Endothelial cell of umbilical vein (primary cell): ENCODE data around the gene BABAM2. TPM values are rescaled to one million over a fixed set of nuclear protein-coding genes. Genes with fewer than 3 reads are reported as not detected.

Experiments
- BruUV-seq: library from RNA; stranded (reverse); fragments of 400-500 nt; replicated peaks from 2 replicates; lab custom pipeline; 2021; lab: Mats Ljungman, UMichigan
- CTCF ChIA-PET: fragments of 300-600, 350-600 bp; sonication (Branson Sonifier 250); formaldehyde crosslinking; loops from one replicate; lab custom pipeline; 2021; ENCODE audit warnings: antibody characterized with exemption, inconsistent platforms; lab: Charles Lee
- POLR2A ChIA-PET: fragments of 300-600, 350-600 bp; sonication (Branson Sonifier 250); formaldehyde crosslinking; loops from one replicate; lab custom pipeline; 2021; ENCODE audit warnings: antibody characterized with exemption, inconsistent platforms; lab: Charles Lee
- DNase-seq: peaks from one replicate; pipeline ENCODE4 v3.0.0-alpha.2; 2011; ENCODE audit warnings: low read depth, low spot score
- FAIRE-seq: peaks from 2 replicates; lab custom pipeline; 2011; peaks lifted over from hg19 to GRCh38; lab: Jason Lieb, UNC
- H2AFZ ChIP-seq: 2 replicates; pipeline ENCODE4 v1.6.0; 2012; ENCODE audit warnings: low read depth, low read length, control low read depth, inconsistent platforms
- H3K27ac ChIP-seq: 2 replicates; pipeline ENCODE4 v1.5.1; 2011; ENCODE audit warnings: low read depth, mild to moderate bottlenecking, control low read depth, low read length, moderate library complexity; ENCODE audit not compliant: insufficient read depth
- H3K27me3 ChIP-seq, 2 experiments: 2 replicates each; pipeline versions ENCODE4 v1.6.0 to v1.6.1; 2011; ENCODE audit warnings: low read length in 2 of 2, mixed read lengths in 1 of 2; ENCODE audit not compliant: control insufficient read depth in 2 of 2, insufficient read depth in 2 of 2
- H3K36me3 ChIP-seq, 2 experiments: 2 replicates in 1 of 2; 3 replicates in 1 of 2; pipeline ENCODE4 v1.5.1; 2011; ENCODE audit warnings: low read length in 2 of 2, mild to moderate bottlenecking in 1 of 2, moderate library complexity in 1 of 2; ENCODE audit not compliant: control insufficient read depth in 2 of 2, insufficient read depth in 2 of 2; ENCODE audit errors: extremely low read depth in 1 of 2
- H3K4me1 ChIP-seq: 3 replicates; pipeline ENCODE4 v1.5.1; 2011; ENCODE audit warnings: mild to moderate bottlenecking, low read length; ENCODE audit not compliant: control insufficient read depth, insufficient read depth; ENCODE audit errors: extremely low read depth
- H3K4me2 ChIP-seq: 2 replicates; pipeline ENCODE4 v1.6.1; 2011; ENCODE audit warnings: low read length, control low read depth, mixed read lengths; ENCODE audit not compliant: insufficient read depth
- H3K4me3 ChIP-seq, 3 experiments: fragments of 200-600 bp in 1 of 3; sonication (generic), shearing (Covaris generic) in 1 of 3; replicated peaks in 1 of 3; 2 replicates each; pipeline ENCODE4 v1.5.1; 2011 to 2016; ENCODE audit warnings: control low read depth in 3 of 3, low read length in 3 of 3, mild to moderate bottlenecking in 2 of 3, inconsistent platforms in 1 of 3, low read depth in 1 of 3, moderate library complexity in 1 of 3; ENCODE audit not compliant: insufficient read depth in 1 of 3
- H3K79me2 ChIP-seq: 2 replicates; pipeline ENCODE4 v1.6.0; 2012; ENCODE audit warnings: low read length, inconsistent platforms; ENCODE audit not compliant: control insufficient read depth, insufficient read depth
- H3K9ac ChIP-seq: replicated peaks from 2 replicates; pipeline ENCODE3; 2011; ENCODE audit warnings: low read length, control low read depth; ENCODE audit not compliant: insufficient read depth; ENCODE audit errors: extremely low read depth
- H3K9me1 ChIP-seq: replicated peaks from 3 replicates; pipeline ENCODE4 v1.6.0; 2011; ENCODE audit warnings: mild to moderate bottlenecking, low read length; ENCODE audit not compliant: control insufficient read depth, insufficient read depth; ENCODE audit errors: extremely low read depth
- H3K9me3 ChIP-seq: replicated peaks from 2 replicates; pipeline ENCODE4 v1.5.1; 2012; ENCODE audit warnings: low read length, inconsistent platforms; ENCODE audit not compliant: control insufficient read depth, insufficient read depth
- H4K20me1 ChIP-seq: replicated peaks from 2 replicates; pipeline ENCODE3; 2011; ENCODE audit warnings: mild to moderate bottlenecking, low read length; ENCODE audit not compliant: control insufficient read depth, insufficient read depth; ENCODE audit errors: extremely low read depth
- EZH2 ChIP-seq: IDR thresholded peaks from 2 replicates; pipeline ENCODE4 v1.6.1; 2012; ENCODE audit warnings: borderline replicate concordance, low read depth, mild to moderate bottlenecking, moderate library complexity, low read length, inconsistent platforms; ENCODE audit not compliant: severe bottlenecking
- FOS ChIP-seq: IDR thresholded peaks from 2 replicates; pipeline ENCODE4 v1.6.1; 2011; ENCODE audit warnings: mild to moderate bottlenecking, low read length, moderate library complexity, borderline replicate concordance; ENCODE audit not compliant: insufficient read depth
- GATA2 ChIP-seq: IDR thresholded peaks from 2 replicates; pipeline ENCODE4 v1.7.0; 2011; ENCODE audit warnings: low read depth, mild to moderate bottlenecking, moderate library complexity, mixed read lengths, low read length; ENCODE audit not compliant: insufficient read length, insufficient read depth
- JUN ChIP-seq: IDR thresholded peaks from 2 replicates; pipeline ENCODE4 v1.6.1; 2011; ENCODE audit warnings: borderline replicate concordance, low read depth; ENCODE audit not compliant: insufficient read length, insufficient read depth
- MYC ChIP-seq: IDR thresholded peaks from one replicate; pipeline ENCODE4 v1.6.1; 2011; ENCODE audit warnings: mild to moderate bottlenecking, low read depth, low read length
- POLR2A ChIP-seq: IDR thresholded peaks from 2 replicates; pipeline ENCODE4 v1.6.1; 2012; ENCODE audit warnings: low read depth, mild to moderate bottlenecking, control low read depth, low read length
- POLR2AphosphoS5 ChIP-seq: IDR thresholded peaks from 2 replicates; pipeline ENCODE4 v1.6.1; 2012; ENCODE audit warnings: low read depth, mild to moderate bottlenecking, control low read depth, low read length, moderate library complexity; ENCODE audit not compliant: insufficient read depth
- dilution Hi-C: fragments of 300-500 bp; cut with MboI; formaldehyde crosslinking; loops from one replicate; pipeline ENCODE4 v1.15.0; 2019; ENCODE audit warnings: low sequenced_read_pairs; ENCODE audit not compliant: extremely low pct_ligation_motif_present
- intact Hi-C: fragments of 100-400 bp; cut with micrococcal nuclease; formaldehyde crosslinking; loops from one replicate; pipeline ENCODE4 v1.10.0; 2022
- polyA plus RNA-seq, 4 experiments: library from polyadenylated mRNA; depleted of rRNA in 3 of 4; stranded (reverse) in 3 of 4; unstranded in 1 of 4; fragments of >200 nt; gene quantifications; 2 replicates each; pipeline versions ENCODE4 v1.2.1 to v1.2.3, GENCODE V29; 2011 to 2012; ENCODE audit warnings: missing spikeins in 1 of 4
- total RNA-seq: library from RNA; stranded (reverse); gene quantifications from 2 replicates; pipeline ENCODE4 v1.2.3, GENCODE V29; 2021
- TF ChIP-seq, protein P1 (sequence below), 2 donors: IDR thresholded peaks; 1 replicate in 1 of 2; 2 replicates in 1 of 2; pipeline ENCODE4 v1.5.1; 2011; ENCODE audit warnings: low read length in 2 of 2, mild to moderate bottlenecking in 2 of 2, moderate library complexity in 2 of 2, control low read depth in 1 of 2, inconsistent platforms in 1 of 2, low read depth in 1 of 2; ENCODE audit not compliant: insufficient read depth in 1 of 2; ENCODE audit errors: extremely low read depth in 1 of 2
- TF ChIP-seq, protein P2 (sequence below): IDR thresholded peaks from 2 replicates; pipeline ENCODE4 v1.6.1; 2011; ENCODE audit not compliant: insufficient read depth, insufficient read length

Gene BABAM2
- total and polyA plus RNA-seq, 2 donors (not counting 3 experiments of a cell fraction or from before 2014, with no cell fraction given) = 19.9 to 27.6 TPM

DNA sequence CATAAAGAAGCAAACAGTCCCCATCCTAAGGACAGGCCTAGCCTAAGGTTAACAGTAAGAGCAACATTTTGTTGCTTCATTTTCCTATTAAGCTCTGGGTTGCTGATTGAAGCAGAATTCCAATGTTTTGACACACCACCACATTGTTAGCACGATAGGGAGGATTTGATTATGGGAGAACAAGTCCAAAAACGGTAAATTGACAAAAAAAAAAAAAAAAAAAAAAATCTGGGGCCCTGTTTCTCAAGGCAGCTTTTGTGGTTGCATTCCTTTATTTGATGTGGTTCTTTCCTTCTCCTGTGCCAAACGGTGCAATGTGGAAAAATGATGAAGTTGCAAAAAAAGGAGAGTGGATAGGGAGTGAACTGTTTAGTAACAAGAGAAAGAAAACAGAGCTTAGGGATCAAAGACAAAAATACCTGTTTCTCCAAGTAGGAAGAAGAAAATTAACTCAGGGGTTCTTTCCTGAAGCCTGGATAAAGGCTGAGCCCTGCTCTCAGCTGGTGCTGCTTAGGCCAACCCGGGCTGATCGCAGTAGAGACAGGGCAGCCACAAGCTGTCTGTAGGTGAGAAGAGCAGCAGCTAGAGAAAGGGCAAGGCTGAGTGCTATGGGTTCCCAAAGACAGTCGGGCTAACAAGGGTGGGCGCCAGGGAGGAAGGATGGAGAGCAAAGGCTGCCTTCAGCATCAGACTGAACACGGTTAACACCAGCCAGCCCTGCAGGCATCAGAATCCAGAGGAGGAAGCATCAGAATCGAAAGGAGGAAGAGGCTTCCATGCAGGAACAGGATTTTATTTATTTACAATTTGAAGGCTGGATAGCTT, 334.3 kb downstream of the BABAM2 start:
- dilution Hi-C loops = no loop called here
- FAIRE-seq (no peak), DNase-seq (no peak)
- ChIA-PET CTCF (interaction anchor here (0.7 to 1.9 kb wide), 8 partner anchors 8 to 587 kb away, joined by 3 to 6 read pairs (median 4); no protein-coding TSS in a partner anchor), POLR2A (interaction anchor here (0.8 kb wide), 1 partner anchor 43 kb away, joined by 8 read pairs; no protein-coding TSS in a partner anchor)
- Histone ChIP-seq H3K9ac (no peak overlapping the region), H4K20me1 (no peaks in the 10 kb centered on the region), H3K79me2 (no peaks in the 10 kb centered on the region), H3K4me2 (no peak overlapping the region), H3K4me1 (no peaks in the 10 kb centered on the region), H3K27me3 (no peaks in the 10 kb centered on the region), H3K4me3 (no peak overlapping the region), H3K9me3 (no peaks in the 10 kb centered on the region), H2AFZ (no peak overlapping the region), H3K36me3 (no peaks in the 10 kb centered on the region), H3K9me1 (no peaks in the 10 kb centered on the region), H3K27ac (no peak overlapping the region)
- no peak for TF ChIP-seq JUN
- no TSS peak for BruUV-seq
- intact Hi-C loops = no loop called here

DNA sequence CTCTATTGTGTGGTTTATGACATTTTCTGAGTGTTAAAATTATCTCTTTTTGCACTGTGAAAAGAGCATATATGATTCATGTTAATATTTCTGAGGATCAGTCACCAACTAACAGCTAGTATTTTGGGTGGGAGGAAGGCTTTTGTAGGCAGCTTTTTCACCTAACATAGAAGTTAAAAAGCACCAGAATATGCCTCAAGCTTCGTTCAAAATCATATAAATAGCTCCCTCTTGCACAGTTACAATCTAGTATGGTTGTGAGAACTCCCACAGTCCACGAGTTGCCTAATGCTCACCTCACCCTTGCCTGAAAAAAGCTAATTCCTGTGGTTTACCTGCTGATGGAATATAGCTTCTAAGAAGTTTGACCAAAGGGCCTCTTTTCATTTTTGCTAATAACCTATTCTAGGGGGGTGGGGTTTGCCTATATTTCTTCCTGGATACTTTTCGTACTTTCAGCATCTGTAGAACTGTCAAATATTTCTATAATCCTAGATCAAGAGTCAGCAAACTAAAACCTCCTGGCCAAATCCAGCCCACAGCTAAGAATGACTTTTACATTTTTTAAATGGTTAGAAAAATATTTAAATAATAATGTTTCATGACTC, 335.0 kb downstream of the BABAM2 start:
- Histone ChIP-seq H2AFZ (no peak overlapping the region), H3K27me3 (no peaks in the 10 kb centered on the region), H3K79me2 (no peaks in the 10 kb centered on the region), H3K9ac (no peak overlapping the region), H3K27ac (no peak overlapping the region), H3K4me1 (no peaks in the 10 kb centered on the region), H3K4me3 (no peak overlapping the region), H4K20me1 (no peaks in the 10 kb centered on the region), H3K9me1 (no peaks in the 10 kb centered on the region), H3K4me2 (no peak overlapping the region), H3K36me3 (no peaks in the 10 kb centered on the region), H3K9me3 (no peaks in the 10 kb centered on the region)
- dilution Hi-C loops = no loop called here
- no peak for FAIRE-seq
- ChIA-PET POLR2A (interaction anchor here (0.5 to 0.8 kb wide), 2 partner anchors 44 to 242 kb away, joined by 8 read pairs; no protein-coding TSS in a partner anchor), CTCF (interaction anchor here (1.1 to 1.9 kb wide), 5 partner anchors 9 to 93 kb away, joined by 3 to 6 read pairs (median 5); no protein-coding TSS in a partner anchor)
- TF ChIP-seq POLR2A = no peak
- TF ChIP-seq POLR2AphosphoS5 = no peak
- no peak for TF ChIP-seq GATA2
- no peak for TF ChIP-seq JUN
- no peak for TF ChIP-seq MYC
- TF ChIP-seq, protein P1, sequence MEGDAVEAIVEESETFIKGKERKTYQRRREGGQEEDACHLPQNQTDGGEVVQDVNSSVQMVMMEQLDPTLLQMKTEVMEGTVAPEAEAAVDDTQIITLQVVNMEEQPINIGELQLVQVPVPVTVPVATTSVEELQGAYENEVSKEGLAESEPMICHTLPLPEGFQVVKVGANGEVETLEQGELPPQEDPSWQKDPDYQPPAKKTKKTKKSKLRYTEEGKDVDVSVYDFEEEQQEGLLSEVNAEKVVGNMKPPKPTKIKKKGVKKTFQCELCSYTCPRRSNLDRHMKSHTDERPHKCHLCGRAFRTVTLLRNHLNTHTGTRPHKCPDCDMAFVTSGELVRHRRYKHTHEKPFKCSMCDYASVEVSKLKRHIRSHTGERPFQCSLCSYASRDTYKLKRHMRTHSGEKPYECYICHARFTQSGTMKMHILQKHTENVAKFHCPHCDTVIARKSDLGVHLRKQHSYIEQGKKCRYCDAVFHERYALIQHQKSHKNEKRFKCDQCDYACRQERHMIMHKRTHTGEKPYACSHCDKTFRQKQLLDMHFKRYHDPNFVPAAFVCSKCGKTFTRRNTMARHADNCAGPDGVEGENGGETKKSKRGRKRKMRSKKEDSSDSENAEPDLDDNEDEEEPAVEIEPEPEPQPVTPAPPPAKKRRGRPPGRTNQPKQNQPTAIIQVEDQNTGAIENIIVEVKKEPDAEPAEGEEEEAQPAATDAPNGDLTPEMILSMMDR (IDR thresholded peaks at IDR 0.05; ENCODE audit: extremely low read depth in 1 of 2, insufficient read depth in 1 of 2, low read depth in 1 of 2, low read length in 2 of 2) = no peak
- TF ChIP-seq FOS = no peak
- TF ChIP-seq, protein P2, sequence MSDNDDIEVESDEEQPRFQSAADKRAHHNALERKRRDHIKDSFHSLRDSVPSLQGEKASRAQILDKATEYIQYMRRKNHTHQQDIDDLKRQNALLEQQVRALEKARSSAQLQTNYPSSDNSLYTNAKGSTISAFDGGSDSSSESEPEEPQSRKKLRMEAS = no peak
- no peak for TF ChIP-seq EZH2
- no TSS peak for BruUV-seq
- intact Hi-C loops = no loop called here
- no peak for DNase-seq
